K562 (cell line): ENCODE results near the gene ATP9B. TPM values are rescaled to one million over a fixed set of nuclear protein-coding genes. Genes with fewer than 3 reads are reported as not detected.

Source experiments
- ATAC-seq: fragments of 200-7000 bp; cut with Tn5 transposase; 3 replicates; pipeline ENCODE4 v1.9.1; 2020; ENCODE audit warnings: moderate library complexity
- BruUV-seq: library from RNA; stranded (reverse); fragments of 400-500 nt; replicated peaks from 2 replicates; lab custom pipeline; 2021; lab: Mats Ljungman, UMichigan
- CTCF ChIA-PET: fragments of 300-600 bp; formaldehyde crosslinking; extraction: SDS; loops from one replicate; lab custom pipeline; 2021; ENCODE audit warnings: low intra/inter-chr PET ratio; lab: Yijun Ruan, JAX
- POLR2A ChIA-PET: fragments of 300-600, 350-650 bp; sonication (Branson Sonifier 250); formaldehyde crosslinking; extraction: SDS; loops from one replicate; lab custom pipeline; 2021; ENCODE audit warnings: antibody characterized with exemption, inconsistent platforms; lab: Yijun Ruan, JAX
- DNase-seq, 4 experiments: peaks; one replicate each; pipeline versions ENCODE4 v3.0.0 to v3.0.0-alpha.2; 2011 to 2018; ENCODE audit warnings: low spot score in 3 of 4, mixed read lengths in 3 of 4; ENCODE audit errors: extremely low read depth in 1 of 4
- FAIRE-seq: peaks from 2 replicates; lab custom pipeline; 2011; peaks lifted over from hg19 to GRCh38; lab: Jason Lieb, UNC
- H2AFZ ChIP-seq: 2 replicates; pipeline ENCODE4 v1.6.0; 2011; ENCODE audit warnings: low read depth, low read length, control low read depth, inconsistent platforms
- H3K27ac ChIP-seq: fragments of 200-600 bp; 3 replicates; pipeline ENCODE4 v1.8.0; 2011; ENCODE audit warnings: low read depth, mild to moderate bottlenecking, control low read depth, inconsistent platforms, low read length, moderate library complexity, mixed read lengths; ENCODE audit errors: extremely low read depth
- H3K27me3 ChIP-seq, 2 experiments: fragments of 300-600 bp in 1 of 2; 2 replicates in 1 of 2; 3 replicates in 1 of 2; pipeline versions ENCODE4 v1.6.0 to v1.8.0; 2011; ENCODE audit warnings: inconsistent platforms in 2 of 2, low read length in 2 of 2, mild to moderate bottlenecking in 1 of 2, mixed read lengths in 1 of 2, moderate library complexity in 1 of 2; ENCODE audit not compliant: control insufficient read depth in 2 of 2, insufficient read depth in 2 of 2
- H3K36me3 ChIP-seq: fragments of 300-600 bp; 3 replicates; pipeline ENCODE4 v1.8.0; 2011; ENCODE audit warnings: mild to moderate bottlenecking, low read length, inconsistent platforms; ENCODE audit not compliant: control insufficient read depth, insufficient read depth
- H3K4me1 ChIP-seq, 2 experiments: fragments of 200-600 bp in 1 of 2; replicated peaks in 1 of 2; 2 replicates in 1 of 2; 3 replicates in 1 of 2; pipeline versions ENCODE4 v1.5.1 to v1.8.0; 2011; ENCODE audit warnings: inconsistent platforms in 2 of 2, low read length in 2 of 2, mild to moderate bottlenecking in 1 of 2, mixed read lengths in 1 of 2, moderate library complexity in 1 of 2; ENCODE audit not compliant: control insufficient read depth in 2 of 2, insufficient read depth in 2 of 2
- H3K4me2 ChIP-seq: 2 replicates; pipeline ENCODE4 v1.6.1; 2011; ENCODE audit warnings: low read length, control low read depth, inconsistent platforms, mixed read lengths; ENCODE audit not compliant: insufficient read depth
- H3K4me3 ChIP-seq: fragments of 200-600 bp; sonication (generic), shearing (Covaris generic); 2 replicates; pipeline ENCODE4 v1.5.1; 2016; ENCODE audit warnings: control low read depth, inconsistent platforms
- H3K79me2 ChIP-seq: fragments of 200-600 bp; 3 replicates; pipeline ENCODE4 v1.8.0; 2011; ENCODE audit warnings: low read length, inconsistent platforms; ENCODE audit not compliant: control insufficient read depth, insufficient read depth
- H3K9ac ChIP-seq, 2 experiments: 2 replicates each; pipeline versions ENCODE4 v1.6.0 to v1.6.1; 2011; ENCODE audit warnings: low read depth in 2 of 2, low read length in 2 of 2, control low read depth in 1 of 2, inconsistent platforms in 1 of 2, mild to moderate bottlenecking in 1 of 2, mixed read lengths in 1 of 2; ENCODE audit not compliant: insufficient read depth in 1 of 2
- H3K9me1 ChIP-seq: one replicate; pipeline ENCODE4 v1.6.0; 2011; ENCODE audit warnings: inconsistent platforms, mild to moderate bottlenecking, low read length, moderate library complexity; ENCODE audit not compliant: control insufficient read depth, insufficient read depth
- H3K9me3 ChIP-seq: replicated peaks from 2 replicates; pipeline ENCODE4 v1.5.1; 2011; ENCODE audit warnings: low read depth, low read length, inconsistent platforms; ENCODE audit not compliant: control insufficient read depth, insufficient read depth
- H4K20me1 ChIP-seq: replicated peaks from 2 replicates; pipeline ENCODE4 v1.6.1; 2011; ENCODE audit warnings: low read length, inconsistent platforms, mixed read lengths; ENCODE audit not compliant: control insufficient read depth, insufficient read depth
- AFF4 ChIP-seq: sonication (generic); formaldehyde crosslinking; IDR thresholded peaks from 2 replicates; pipeline ENCODE4 v1.8.0; 2023; ENCODE audit warnings: mild to moderate bottlenecking, missing genetic modification reagents
- COPS2 ChIP-seq: fragments of 450-650 bp; conservative IDR thresholded peaks from 2 replicates; pipeline ENCODE4 v1.6.1; 2016; ENCODE audit warnings: mild to moderate bottlenecking, moderate library complexity
- FOXO4 ChIP-seq: fragments of 450-650 bp; formaldehyde crosslinking; IDR thresholded peaks from 2 replicates; pipeline ENCODE4 v1.4.0; 2020; ENCODE audit warnings: mild to moderate bottlenecking, moderate library complexity
- ZBED1 ChIP-seq: IDR thresholded peaks from 2 replicates; pipeline ENCODE4 v1.6.1; 2014
- ZNF551 ChIP-seq: fragments of 250-450 bp; sonication (Bioruptor Pico); IDR thresholded peaks from 2 replicates; pipeline ENCODE4 v1.5.0; 2021; ENCODE audit warnings: mild to moderate bottlenecking, moderate library complexity
- WGBS: fragments of 100-300 bp; shearing (Covaris generic); methylation state at CpG from one replicate; pipeline ENCODE4 v1.1.6; 2016; ENCODE audit warnings: low coverage, mixed read lengths; ENCODE audit not compliant: insufficient coverage; ENCODE audit errors: missing lambda C conversion rate; 5-methylcytosine and 5-hydroxymethylcytosine counted together
- in situ Hi-C: fragments of 300-500 bp; cut with MboI; formaldehyde crosslinking; loops from 4 replicates; pipeline ENCODE4 v1.15.0; 2018; ENCODE audit warnings: inconsistent platforms, mixed read lengths
- intact Hi-C: fragments of 100-400 bp; cut with micrococcal nuclease; formaldehyde crosslinking; loops from 2 replicates; pipeline ENCODE4 v1.14.2; 2022
- polyA plus RNA-seq, 8 experiments: library from polyadenylated mRNA; depleted of rRNA in 4 of 8; stranded (reverse) in 5 of 8; unstranded in 3 of 8; fragments of >200 nt; fragmentation: Nextera tagmentation in 2 of 8; fragmentation: Illumina TruSeq in 1 of 8; extraction: Ambion mirVana in 2 of 8; extraction: Trizol in 1 of 8; gene quantifications; 2 replicates each; pipeline versions ENCODE4 v1.2.1 to v1.2.3, GENCODE V29; 2011 to 2014; ENCODE audit warnings: inconsistent platforms in 1 of 8, missing spikeins in 1 of 8
- total RNA-seq, 7 experiments: library from RNA; depleted of rRNA in 6 of 7; stranded (reverse); fragments of >200 nt in 6 of 7; fragmentation: Illumina TruSeq in 2 of 7; extraction: Trizol in 2 of 7; gene quantifications; 2 replicates each; pipeline versions ENCODE4 v1.2.1 to v1.2.3, GENCODE V29; 2011 to 2021; ENCODE audit warnings: low replicate concordance in 1 of 7

The ATP9B gene
- total and polyA plus RNA-seq, 9 of the 15 experiments (the other 6 are each of a cell fraction or from before 2014, with no cell fraction given) = 0.66 to 13.2 (median 7.9) TPM

- H3K27ac ChIP-seq = peak overlapping the region; percentile 57; the same call in 1 of the 3 replicates
- H2AFZ ChIP-seq = no peak overlapping the region
- no peak for TF ChIP-seq FOXO4 (CRISPR knock-in tag)
- TF ChIP-seq ZBED1 = no peak
- TF ChIP-seq ZNF551 (CRISPR knock-in tag) = no peak
- no peak for TF ChIP-seq AFF4 (CRISPR knock-in tag)
- no peak for TF ChIP-seq COPS2
- TF ChIP-seq, all 486 proteins: peak for 0
- no peak overlapping the region for H3K9ac ChIP-seq
- BruUV-seq = no TSS peak
- 56% methylated on average over 6 of the region's 8 CpGs for WGBS
- H3K4me3 ChIP-seq = no peak overlapping the region
- H3K9me3 ChIP-seq = no peaks in the 10 kb centered on the region
- no peaks in the 10 kb centered on the region for H3K36me3 ChIP-seq
- intact Hi-C loops = no loop called here
- ATAC-seq (no peak), FAIRE-seq (no peak), DNase-seq (peak in 1 of 4 experiments; percentile 22)
- CTCF ChIA-PET = no interaction called here
- H3K4me2 ChIP-seq = no peak overlapping the region
- no peaks in the 10 kb centered on the region for H4K20me1 ChIP-seq
- in situ Hi-C loops = no loop called here
- no peaks in the 10 kb centered on the region for H3K79me2 ChIP-seq
- H3K4me1 ChIP-seq = peaks cover 6 to 25% of the 10 kb centered on the region in 2 experiments; a peak in 3 of 5 replicates
- POLR2A ChIA-PET = no interaction called here
- no peaks in the 10 kb centered on the region for H3K27me3 ChIP-seq
- H3K9me1 ChIP-seq = no peaks in the 10 kb centered on the region
Observed at GRCh38 chr18:79260023-79260422, 190.8 kb downstream of the ATP9B start.
